B cell (primary cell): ENCODE results near the gene CADM2. TPM values are rescaled to one million over a fixed set of nuclear protein-coding genes. Genes with fewer than 3 reads are reported as not detected.

ENCODE experiments used
- ATAC-seq: fragments of 200-7000 bp; cut with Tn5 transposase; one replicate; pipeline ENCODE4 v1.10.0; 2021; ENCODE audit warnings: low read depth, mild to moderate bottlenecking, moderate number of reproducible peaks, moderate library complexity
- CTCF ChIA-PET: fragments of 350-600 bp; sonication (Branson Sonifier 250); formaldehyde crosslinking; loops from one replicate; lab custom pipeline; 2021; ENCODE audit warnings: antibody characterized with exemption, inconsistent platforms; lab: Charles Lee
- POLR2A ChIA-PET: fragments of 350-600 bp; sonication (Branson Sonifier 250); formaldehyde crosslinking; loops from one replicate; lab custom pipeline; 2021; ENCODE audit warnings: antibody characterized with exemption; lab: Charles Lee
- DNase-seq: peaks from one replicate; pipeline ENCODE4 v3.0.0; 2013
- H2AFZ ChIP-seq: 2 replicates; pipeline ENCODE4 v1.6.1; 2012; ENCODE audit warnings: mild to moderate bottlenecking, low read depth, low read length; ENCODE audit not compliant: insufficient read depth, poor library complexity, severe bottlenecking
- H3K27ac ChIP-seq, 2 donors: 1 replicate in 1 of 2; 2 replicates in 1 of 2; pipeline ENCODE4 v1.5.1; 2012 to 2013; ENCODE audit warnings: low read length in 2 of 2, mild to moderate bottlenecking in 2 of 2, moderate library complexity in 1 of 2
- H3K27me3 ChIP-seq, 4 experiments: fragments of 200-600 bp in 1 of 4; sonication (generic) in 1 of 4; replicated peaks in 1 of 4; 1 replicate in 2 of 4; 2 replicates in 2 of 4; pipeline versions ENCODE4 v1.6.1 to v1.7.0; 2013 to 2016; ENCODE audit warnings: low read length in 3 of 4, mild to moderate bottlenecking in 2 of 4, mixed read lengths in 1 of 4, moderate library complexity in 1 of 4; ENCODE audit not compliant: insufficient read depth in 4 of 4, control insufficient read depth in 3 of 4; ENCODE audit errors: control extremely low read depth in 1 of 4
- H3K36me3 ChIP-seq, 2 experiments: replicated peaks in 1 of 2; 1 replicate in 1 of 2; 2 replicates in 1 of 2; pipeline versions ENCODE4 v1.6.1 to v1.7.1; 2013; ENCODE audit warnings: low read length in 1 of 2; ENCODE audit not compliant: insufficient read depth in 2 of 2, control insufficient read depth in 1 of 2; ENCODE audit errors: control extremely low read depth in 1 of 2, extremely low read depth in 1 of 2
- H3K4me1 ChIP-seq, 2 donors: fragments of 200-600 bp in 1 of 2; sonication (generic) in 1 of 2; 1 replicate in 1 of 2; 2 replicates in 1 of 2; pipeline versions ENCODE4 v1.5.1 to v1.6.1; 2013 to 2017; ENCODE audit warnings: low read length in 2 of 2; ENCODE audit not compliant: control insufficient read depth in 2 of 2, insufficient read depth in 2 of 2
- H3K4me2 ChIP-seq: replicated peaks from 2 replicates; pipeline ENCODE3; 2012; ENCODE audit warnings: mild to moderate bottlenecking, low read depth, low read length; ENCODE audit not compliant: poor library complexity, severe bottlenecking
- H3K4me3 ChIP-seq, 5 experiments: fragments of 200-600 bp in 1 of 5; sonication (generic) in 1 of 5; 1 replicate in 3 of 5; 2 replicates in 2 of 5; pipeline versions ENCODE4 v1.5.1 to v1.7.0; 2011 to 2016; ENCODE audit warnings: low read length in 4 of 5, mild to moderate bottlenecking in 4 of 5, low read depth in 2 of 5, control low read depth in 1 of 5, moderate library complexity in 1 of 5; ENCODE audit not compliant: insufficient read depth in 1 of 5; ENCODE audit errors: control extremely low read depth in 1 of 5, extremely low read depth in 1 of 5
- H3K79me2 ChIP-seq: fragments of 200-600 bp; sonication (generic); one replicate; pipeline ENCODE4 v1.6.0; 2016; ENCODE audit warnings: low read length; ENCODE audit not compliant: control insufficient read depth, insufficient read depth
- H3K9ac ChIP-seq: fragments of 200-600 bp; sonication (generic); 2 replicates; pipeline ENCODE4 v1.6.1; 2017; ENCODE audit warnings: mild to moderate bottlenecking, low read length, moderate library complexity
- H3K9me3 ChIP-seq, 3 donors: one replicate each; pipeline versions ENCODE4 v1.6.1 to v1.7.1; 2013; ENCODE audit warnings: low read length in 2 of 3; ENCODE audit not compliant: control insufficient read depth in 2 of 3, insufficient read depth in 1 of 3; ENCODE audit errors: control extremely low read depth in 1 of 3
- H4K20me1 ChIP-seq: 2 replicates; pipeline ENCODE4 v1.6.0; 2012; ENCODE audit warnings: mild to moderate bottlenecking, low read length; ENCODE audit not compliant: insufficient read depth, control insufficient read depth, poor library complexity, severe bottlenecking
- H3K27ac Mint-ChIP-seq: one replicate; pipeline ENCODE4 v1.8.0; 2021; ENCODE audit warnings: mixed read lengths
- H3K27me3 Mint-ChIP-seq: one replicate; pipeline ENCODE4 v1.8.0; 2021; ENCODE audit warnings: mixed read lengths
- H3K4me1 Mint-ChIP-seq: one replicate; pipeline ENCODE4 v1.8.0; 2021; ENCODE audit warnings: mixed read lengths
- H3K4me3 Mint-ChIP-seq: one replicate; pipeline ENCODE4 v1.8.0; 2021; ENCODE audit warnings: mixed read lengths
- H3K9me3 Mint-ChIP-seq: one replicate; pipeline ENCODE4 v1.8.0; 2022; ENCODE audit warnings: mixed read lengths; ENCODE audit not compliant: insufficient read depth
- CTCF ChIP-seq: fragments of 200-600 bp; IDR thresholded peaks from one replicate; pipeline ENCODE4 v1.8.0; 2022; ENCODE audit warnings: antibody characterized with exemption, mild to moderate bottlenecking
- EZH2 ChIP-seq: IDR thresholded peaks from 2 replicates; pipeline ENCODE4 v1.6.1; 2012; ENCODE audit warnings: borderline replicate concordance, low read depth, mild to moderate bottlenecking, moderate library complexity, low read length; ENCODE audit not compliant: insufficient read depth, poor library complexity, severe bottlenecking
- WGBS: methylation state at CpG from one replicate; pipeline ENCODE4 v1.1.5; 2013; ENCODE audit warnings: missing lambda C conversion rate; ENCODE audit not compliant: insufficient coverage; 5-methylcytosine and 5-hydroxymethylcytosine counted together
- intact Hi-C: fragments of 100-400 bp; cut with micrococcal nuclease; formaldehyde crosslinking; loops from one replicate; pipeline ENCODE4 v1.10.0; 2022
- polyA plus RNA-seq: library from polyadenylated mRNA; depleted of rRNA; stranded (reverse); fragments of >200 nt; gene quantifications from 2 replicates; pipeline ENCODE4 v1.2.3, GENCODE V29; 2012
- total RNA-seq, 2 donors: library from RNA; stranded (reverse); fragments of 120-200 nt in 1 of 2; gene quantifications; 1 replicate in 1 of 2; 2 replicates in 1 of 2; pipeline versions ENCODE4 v1.2.3 to v1.2.4, GENCODE V29; 2013 to 2022

CADM2 gene
- total and polyA plus RNA-seq, 2 donors (not counting 1 experiment from before 2014, with no cell fraction given), result 0.10 to 0.37 TPM

GRCh38 chr3:85591451-85591850 is 632.7 kb downstream of the CADM2 start:
- POLR2A ChIA-PET, result no interaction called here
- WGBS, result no CpG with 5 or more reads among the region's 2 CpGs
- H3K36me3 ChIP-seq, result no peaks in the 10 kb centered on the region
- no peak overlapping the region for H3K4me3 ChIP-seq
- H3K27ac ChIP-seq, result no peak overlapping the region
- no peaks in the 10 kb centered on the region for H3K79me2 ChIP-seq
- Mint-ChIP-seq H3K27ac (no peak overlapping the region), H3K27me3 (no peaks in the 10 kb centered on the region), H3K9me3 (no peaks in the 10 kb centered on the region), H3K4me3 (no peak overlapping the region), H3K4me1 (no peaks in the 10 kb centered on the region)
- H4K20me1 ChIP-seq, result no peaks in the 10 kb centered on the region
- DNase-seq (no peak), ATAC-seq (no peak)
- H3K9ac ChIP-seq, result no peak overlapping the region
- H3K27me3 ChIP-seq, result no peaks in the 10 kb centered on the region
- H3K9me3 ChIP-seq, result no peaks in the 10 kb centered on the region
- CTCF ChIA-PET, result no interaction called here
- TF ChIP-seq EZH2, result no peak
- H3K4me1 ChIP-seq, result no peaks in the 10 kb centered on the region
- H2AFZ ChIP-seq, result no peak overlapping the region
- intact Hi-C loops, result no loop called here
- no peak overlapping the region for H3K4me2 ChIP-seq

DNA sequence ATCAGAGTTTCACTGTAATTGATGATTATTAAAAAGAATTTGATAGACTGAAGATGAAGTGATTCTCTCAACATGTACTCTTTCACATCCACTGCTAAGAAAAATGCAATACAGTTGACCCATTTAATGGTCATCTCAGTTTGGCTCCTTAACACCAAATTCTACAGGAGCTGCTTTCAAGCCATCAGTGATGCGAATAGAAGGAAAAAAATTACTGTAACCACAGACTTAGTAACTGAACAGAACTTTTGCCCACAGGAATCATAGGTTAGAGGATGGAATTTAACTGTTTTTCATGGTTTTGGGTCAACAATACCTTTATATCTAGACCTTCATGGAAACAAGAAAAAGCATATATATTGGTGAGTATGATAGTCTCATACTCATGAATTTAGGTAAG is 633.5 kb downstream of the CADM2 start:
- no peak overlapping the region for H3K4me2 ChIP-seq
- H3K4me3 Mint-ChIP-seq, result no peak overlapping the region
- H3K79me2 ChIP-seq, result no peaks in the 10 kb centered on the region
- no peaks in the 10 kb centered on the region for H3K36me3 ChIP-seq
- no peaks in the 10 kb centered on the region for H3K4me1 Mint-ChIP-seq
- no peak overlapping the region for H2AFZ ChIP-seq
- no peaks in the 10 kb centered on the region for H3K9me3 ChIP-seq
- H3K4me1 ChIP-seq, result no peaks in the 10 kb centered on the region
- ATAC-seq (no peak), DNase-seq (no peak)
- POLR2A ChIA-PET, result no interaction called here
- H3K9me3 Mint-ChIP-seq, result no peaks in the 10 kb centered on the region
- no peak overlapping the region for H3K4me3 ChIP-seq
- H3K27ac ChIP-seq, result no peak overlapping the region
- no peaks in the 10 kb centered on the region for H4K20me1 ChIP-seq
- intact Hi-C loops, result no loop called here
- CTCF ChIA-PET, result no interaction called here
- H3K27me3 Mint-ChIP-seq, result no peaks in the 10 kb centered on the region
- H3K27ac Mint-ChIP-seq, result no peak overlapping the region
- TF ChIP-seq EZH2, result no peak
- TF ChIP-seq CTCF, result no peak
- no peak overlapping the region for H3K9ac ChIP-seq
- no peaks in the 10 kb centered on the region for H3K27me3 ChIP-seq
- no CpG with 5 or more reads among the region's 1 CpG for WGBS
